Uterus (tissue), 4 donors: ENCODE measurements around the gene PTPN14. TPM values are rescaled to one million over a fixed set of nuclear protein-coding genes. Genes with fewer than 3 reads are reported as not detected.

Experiments
- DNase-seq, 2 donors: peaks; one replicate each; pipeline ENCODE4 v3.0.0-alpha.2; 2019 to 2020
- H3K27ac ChIP-seq, 2 donors: fragments of 200-600 bp; sonication (generic); 1 replicate in 1 of 2; 2 replicates in 1 of 2; pipeline ENCODE4 v1.5.1; 2016 to 2018
- H3K27me3 ChIP-seq, 2 donors: fragments of 200-600 bp; sonication (generic); one replicate each; pipeline ENCODE4 v1.5.1; 2018 to 2019; ENCODE audit warnings: control low read depth in 1 of 2
- H3K36me3 ChIP-seq, 2 donors: fragments of 200-600 bp; sonication (generic); one replicate each; pipeline ENCODE4 v1.5.1; 2019; ENCODE audit warnings: control low read depth in 1 of 2
- H3K4me1 ChIP-seq, 2 donors: fragments of 200-600 bp; sonication (generic); one replicate each; pipeline ENCODE4 v1.5.1; 2018 to 2019; ENCODE audit warnings: control low read depth in 1 of 2
- H3K4me3 ChIP-seq, 2 donors: fragments of 200-600 bp; sonication (generic); 1 replicate in 1 of 2; 2 replicates in 1 of 2; pipeline ENCODE4 v1.5.1; 2018 to 2019; ENCODE audit warnings: mild to moderate bottlenecking in 1 of 2
- H3K9me3 ChIP-seq, 2 donors: fragments of 200-600 bp; sonication (generic); one replicate each; pipeline ENCODE4 v1.5.1; 2019; ENCODE audit warnings: control low read depth in 1 of 2
- POLR2A ChIP-seq, 2 donors: fragments of 450-650 bp; IDR thresholded peaks; one replicate each; pipeline ENCODE4 v1.6.1; 2016; ENCODE audit warnings: antibody characterized with exemption in 2 of 2, mild to moderate bottlenecking in 1 of 2, moderate library complexity in 1 of 2
- intact Hi-C: fragments of 100-400 bp; cut with DNase I; formaldehyde crosslinking; loops from one replicate; pipeline ENCODE4 v1.15.1; 2023; ENCODE audit warnings: low total_unique reads
- total RNA-seq, 4 donors: library from RNA; depleted of rRNA in 3 of 4; stranded (reverse); fragments of >200 nt in 3 of 4; gene quantifications; one replicate each; pipeline versions ENCODE4 v1.1.0 to v1.2.4, GENCODE V29; 2014 to 2023
- TF ChIP-seq, protein P1 (sequence below), 4 experiments: fragments of 200-600 bp in 2 of 4; fragments of 450-650 bp in 2 of 4; sonication (generic) in 2 of 4; IDR thresholded peaks; one replicate each; pipeline ENCODE4 v1.5.1; 2016 to 2019; ENCODE audit warnings: antibody characterized with exemption in 4 of 4, mild to moderate bottlenecking in 2 of 4, moderate library complexity in 1 of 4
- donor health status: DM: yes; HTN: yes; CAD: no.

The PTPN14 gene
- total RNA-seq, 4 donors from 2014 or later = 13.2 to 78.0 (median 30.9) TPM

DNA sequence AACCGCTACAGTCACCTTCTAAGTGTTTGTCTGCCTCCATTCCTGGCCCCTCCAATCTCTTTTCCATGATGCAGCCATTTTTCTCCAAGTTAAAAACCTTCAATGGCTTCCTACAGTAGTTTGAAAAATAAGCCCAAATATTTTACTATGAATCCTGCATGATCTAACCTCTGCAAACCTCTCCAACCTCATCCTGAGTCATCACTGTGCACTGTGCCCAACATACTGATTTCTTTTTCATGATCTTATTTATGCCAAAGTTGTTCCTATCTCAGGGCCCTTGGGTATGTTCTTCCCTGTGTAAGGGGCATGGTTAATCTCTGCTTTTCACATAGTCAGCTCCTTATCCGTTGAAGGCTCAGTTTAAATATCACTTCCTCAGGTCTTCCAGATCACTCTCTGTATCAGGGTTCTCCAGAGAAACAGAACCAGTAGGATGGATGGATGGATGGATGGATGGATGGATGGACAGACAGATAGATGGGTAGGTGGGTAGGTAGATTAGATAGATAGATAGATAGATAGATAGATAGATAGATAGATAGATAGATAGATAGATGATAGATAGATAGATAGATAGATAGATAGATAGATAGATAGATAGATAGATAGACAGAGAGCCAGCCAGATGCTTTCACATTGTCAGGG, 18.1 kb upstream of the PTPN14 start:
- no peak overlapping the region for H3K4me3 ChIP-seq
- no peaks in the 10 kb centered on the region for H3K27me3 ChIP-seq
- TF ChIP-seq, protein P1, sequence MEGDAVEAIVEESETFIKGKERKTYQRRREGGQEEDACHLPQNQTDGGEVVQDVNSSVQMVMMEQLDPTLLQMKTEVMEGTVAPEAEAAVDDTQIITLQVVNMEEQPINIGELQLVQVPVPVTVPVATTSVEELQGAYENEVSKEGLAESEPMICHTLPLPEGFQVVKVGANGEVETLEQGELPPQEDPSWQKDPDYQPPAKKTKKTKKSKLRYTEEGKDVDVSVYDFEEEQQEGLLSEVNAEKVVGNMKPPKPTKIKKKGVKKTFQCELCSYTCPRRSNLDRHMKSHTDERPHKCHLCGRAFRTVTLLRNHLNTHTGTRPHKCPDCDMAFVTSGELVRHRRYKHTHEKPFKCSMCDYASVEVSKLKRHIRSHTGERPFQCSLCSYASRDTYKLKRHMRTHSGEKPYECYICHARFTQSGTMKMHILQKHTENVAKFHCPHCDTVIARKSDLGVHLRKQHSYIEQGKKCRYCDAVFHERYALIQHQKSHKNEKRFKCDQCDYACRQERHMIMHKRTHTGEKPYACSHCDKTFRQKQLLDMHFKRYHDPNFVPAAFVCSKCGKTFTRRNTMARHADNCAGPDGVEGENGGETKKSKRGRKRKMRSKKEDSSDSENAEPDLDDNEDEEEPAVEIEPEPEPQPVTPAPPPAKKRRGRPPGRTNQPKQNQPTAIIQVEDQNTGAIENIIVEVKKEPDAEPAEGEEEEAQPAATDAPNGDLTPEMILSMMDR (IDR thresholded peaks at IDR 0.05) = no peak
- TF ChIP-seq POLR2A (IDR thresholded peaks at IDR 0.05) = no peak
- no peaks in the 10 kb centered on the region for H3K9me3 ChIP-seq
- H3K4me1 ChIP-seq = no peaks in the 10 kb centered on the region
- intact Hi-C loops = no loop called here
- H3K36me3 ChIP-seq = no peaks in the 10 kb centered on the region
- H3K27ac ChIP-seq = no peak overlapping the region
- no peak for DNase-seq

DNA sequence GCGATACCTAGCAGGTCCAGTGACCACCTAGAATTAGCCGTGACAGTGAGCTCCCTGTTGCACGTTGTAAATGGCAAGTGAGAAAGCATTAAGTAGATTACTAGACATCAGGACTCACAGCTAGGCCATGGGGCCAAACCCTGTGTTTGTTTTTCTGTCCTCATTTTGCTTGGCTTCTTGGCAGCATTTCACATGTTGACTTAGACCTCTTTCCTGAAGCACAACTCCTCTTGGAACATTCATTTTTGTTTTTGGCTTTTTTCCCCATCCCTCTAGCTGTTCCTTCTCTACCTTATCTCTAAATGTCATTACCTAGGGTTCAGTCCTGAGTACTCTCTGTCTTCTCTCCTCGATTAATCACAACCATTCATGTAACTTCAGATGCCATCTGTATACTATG, 16.9 kb upstream of the PTPN14 start:
- no peaks in the 10 kb centered on the region for H3K36me3 ChIP-seq
- H3K9me3 ChIP-seq = no peaks in the 10 kb centered on the region
- H3K27ac ChIP-seq = no peak overlapping the region
- H3K27me3 ChIP-seq = no peaks in the 10 kb centered on the region
- TF ChIP-seq, protein P1 (IDR thresholded peaks at IDR 0.05) = no peak
- no peak for TF ChIP-seq POLR2A (IDR thresholded peaks at IDR 0.05)
- no peak for DNase-seq
- intact Hi-C loops = no loop called here
- no peaks in the 10 kb centered on the region for H3K4me1 ChIP-seq
- H3K4me3 ChIP-seq = no peak overlapping the region

DNA sequence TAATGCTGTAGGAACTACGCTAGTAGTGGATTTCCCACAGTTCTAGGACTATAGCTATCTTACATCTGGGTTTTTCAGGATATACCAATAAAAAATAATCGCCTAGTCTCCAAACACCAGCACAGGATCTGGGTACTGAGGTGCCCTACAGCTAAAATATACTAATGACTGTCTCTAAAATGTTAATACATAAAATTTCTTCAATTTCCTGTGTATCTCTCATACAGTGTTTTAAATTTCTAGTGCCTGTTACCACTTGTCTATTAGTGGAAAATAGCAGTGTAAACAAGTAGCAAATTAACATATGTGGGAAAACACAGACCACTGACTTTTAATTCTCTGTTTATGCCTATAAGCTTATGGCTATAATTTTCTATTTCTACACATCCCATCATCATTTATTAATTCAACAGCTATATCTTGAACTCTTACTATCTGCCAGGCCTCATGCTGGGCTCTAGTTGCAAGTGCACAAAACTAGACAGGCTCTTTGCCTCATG, 16.1 kb upstream of the PTPN14 start:
- no peak overlapping the region for H3K4me3 ChIP-seq
- no peaks in the 10 kb centered on the region for H3K9me3 ChIP-seq
- no peaks in the 10 kb centered on the region for H3K4me1 ChIP-seq
- intact Hi-C loops = no loop called here
- DNase-seq = no peak
- H3K36me3 ChIP-seq = no peaks in the 10 kb centered on the region
- TF ChIP-seq, protein P1 (IDR thresholded peaks at IDR 0.05) = no peak
- no peak for TF ChIP-seq POLR2A (IDR thresholded peaks at IDR 0.05)
- no peak overlapping the region for H3K27ac ChIP-seq
- H3K27me3 ChIP-seq = no peaks in the 10 kb centered on the region

DNA sequence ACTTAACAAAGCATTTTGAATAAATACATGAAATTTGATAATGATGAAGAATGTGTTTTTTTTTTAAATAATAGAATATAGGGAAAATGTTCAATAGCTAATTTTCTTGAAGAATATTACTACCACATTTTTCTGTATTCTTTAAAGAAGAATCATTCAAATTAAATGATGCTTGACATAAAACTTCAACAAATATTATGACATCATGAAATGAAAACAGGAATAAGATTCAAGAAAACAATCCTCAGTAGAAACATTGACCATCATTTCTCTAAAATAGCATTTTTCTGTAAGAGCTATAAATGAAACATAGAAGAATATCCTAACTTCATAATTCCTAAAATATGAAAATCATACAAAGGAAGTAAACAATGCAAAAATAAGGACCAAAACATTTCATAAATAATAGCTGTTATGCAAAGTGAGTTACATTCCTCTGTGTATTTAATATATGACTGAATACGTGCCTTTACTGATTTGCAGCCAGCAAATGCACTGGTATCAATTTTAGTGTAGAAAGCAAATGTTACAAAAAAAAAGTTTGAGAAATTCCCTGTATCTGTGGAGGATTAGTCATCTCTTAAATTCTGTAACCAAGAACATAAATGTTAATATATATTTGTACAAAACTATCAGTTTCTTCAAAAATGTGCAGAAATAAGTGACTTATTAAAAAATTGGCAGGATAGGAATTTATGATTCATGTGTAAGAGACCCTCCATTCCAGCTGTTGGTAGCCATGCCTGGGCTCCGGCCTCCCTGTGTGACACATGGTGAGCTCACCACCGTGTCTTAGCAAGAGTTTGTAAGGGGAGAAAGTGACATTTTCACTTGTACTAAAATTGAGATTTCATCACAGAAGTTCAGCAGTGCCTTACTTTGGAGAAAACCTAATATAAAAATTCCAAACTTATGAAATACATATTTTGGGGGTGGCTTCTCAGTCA, 15.0 kb upstream of the PTPN14 start:
- TF ChIP-seq, protein P1 (IDR thresholded peaks at IDR 0.05) = no peak
- TF ChIP-seq POLR2A (IDR thresholded peaks at IDR 0.05) = no peak
- H3K4me1 ChIP-seq = no peaks in the 10 kb centered on the region
- intact Hi-C loops = no loop called here
- no peaks in the 10 kb centered on the region for H3K9me3 ChIP-seq
- H3K27me3 ChIP-seq = no peaks in the 10 kb centered on the region
- no peak for DNase-seq
- H3K36me3 ChIP-seq = no peaks in the 10 kb centered on the region
- H3K27ac ChIP-seq = no peak overlapping the region
- no peak overlapping the region for H3K4me3 ChIP-seq

DNA sequence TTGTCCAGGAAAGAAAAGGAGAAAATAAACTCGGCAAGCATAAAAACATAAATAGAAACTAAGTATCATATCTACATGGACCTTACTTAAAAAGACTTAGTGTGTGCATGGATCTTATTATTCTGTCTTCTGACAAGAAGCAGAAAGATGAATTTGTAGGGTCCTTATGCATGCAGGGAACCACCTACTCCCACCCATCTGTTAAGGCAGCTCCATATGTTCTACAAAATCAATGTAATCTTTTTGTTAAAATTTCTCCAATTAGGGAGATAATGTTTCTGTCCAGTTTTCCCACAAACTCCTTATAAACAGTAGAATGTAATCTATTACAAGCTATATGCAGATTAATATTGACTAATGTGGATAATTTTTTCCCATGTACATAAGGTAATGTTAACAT, 13.9 kb upstream of the PTPN14 start:
- Histone ChIP-seq H3K36me3 (no peaks in the 10 kb centered on the region), H3K27me3 (no peaks in the 10 kb centered on the region), H3K27ac (no peak overlapping the region), H3K9me3 (no peaks in the 10 kb centered on the region), H3K4me3 (no peak overlapping the region), H3K4me1 (no peaks in the 10 kb centered on the region)
- DNase-seq = no peak
- intact Hi-C loops = no loop called here
- TF ChIP-seq POLR2A (IDR thresholded peaks at IDR 0.05) = no peak
- TF ChIP-seq, protein P1 (IDR thresholded peaks at IDR 0.05) = no peak
